ENCODE data around the gene RRAGD. TPM values are rescaled to one million over a fixed set of nuclear protein-coding genes. Genes with fewer than 3 reads are reported as not detected.
A peak's percentile ranks its signal among the peaks of the same experiment; 100 is the strongest.

The RRAGD gene
- total RNA-seq, 1 donor from 2014 or later, result 14.7 TPM

DNA sequence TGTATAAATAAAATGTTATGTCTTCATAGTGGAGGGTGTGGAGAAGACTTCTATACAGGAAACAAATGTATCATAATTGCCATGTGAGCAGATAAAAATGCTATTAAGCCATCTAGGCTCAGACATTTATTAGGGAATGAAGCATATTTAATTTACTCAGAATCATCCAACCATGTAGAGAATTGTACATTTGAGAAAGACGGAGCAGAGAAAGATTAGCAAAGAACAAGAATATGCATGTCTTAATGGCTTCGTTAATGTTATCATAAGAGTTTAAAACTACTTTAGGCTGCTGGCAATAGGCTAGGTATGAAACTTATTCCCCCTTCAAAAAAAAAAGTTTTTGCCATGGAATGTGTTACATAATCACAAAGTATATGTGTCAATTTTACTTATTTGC, 26.9 kb upstream of the RRAGD start:
- DNase-seq, result no peak

DNA sequence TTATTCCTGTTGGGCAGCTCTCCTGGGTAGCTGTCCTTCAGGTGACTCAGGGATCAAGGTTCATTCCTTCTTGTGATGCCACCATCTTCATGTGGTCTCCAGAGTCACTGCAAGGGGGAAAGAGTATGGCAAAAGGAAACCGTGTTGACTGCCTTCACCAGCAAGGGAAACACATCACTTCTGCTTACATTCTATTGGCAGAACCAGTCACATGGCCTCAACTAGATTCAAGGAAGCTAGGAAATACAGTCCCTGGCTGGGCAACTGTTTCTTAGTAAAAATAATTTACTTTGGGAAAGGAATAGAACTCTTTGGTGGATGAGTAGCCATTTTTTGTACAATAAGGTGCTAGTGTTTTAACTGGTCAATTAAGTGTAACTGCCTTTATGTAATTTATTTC, 26.2 kb upstream of the RRAGD start:
- Mint-ChIP-seq H3K27ac (ENCODE audit: unreplicated experiment) (no peak overlapping the region), H3K27me3 (ENCODE audit: unreplicated experiment) (peaks cover 1% of the 10 kb centered on the region), H3K36me3 (ENCODE audit: unreplicated experiment) (no peaks in the 10 kb centered on the region), H3K4me3 (ENCODE audit: unreplicated experiment) (no peak overlapping the region), H3K9me3 (ENCODE audit: unreplicated experiment) (no peaks in the 10 kb centered on the region), H3K4me1 (ENCODE audit: low read depth, unreplicated experiment) (no peaks in the 10 kb centered on the region)
- no peak for DNase-seq
- TF ChIP-seq, protein P1, sequence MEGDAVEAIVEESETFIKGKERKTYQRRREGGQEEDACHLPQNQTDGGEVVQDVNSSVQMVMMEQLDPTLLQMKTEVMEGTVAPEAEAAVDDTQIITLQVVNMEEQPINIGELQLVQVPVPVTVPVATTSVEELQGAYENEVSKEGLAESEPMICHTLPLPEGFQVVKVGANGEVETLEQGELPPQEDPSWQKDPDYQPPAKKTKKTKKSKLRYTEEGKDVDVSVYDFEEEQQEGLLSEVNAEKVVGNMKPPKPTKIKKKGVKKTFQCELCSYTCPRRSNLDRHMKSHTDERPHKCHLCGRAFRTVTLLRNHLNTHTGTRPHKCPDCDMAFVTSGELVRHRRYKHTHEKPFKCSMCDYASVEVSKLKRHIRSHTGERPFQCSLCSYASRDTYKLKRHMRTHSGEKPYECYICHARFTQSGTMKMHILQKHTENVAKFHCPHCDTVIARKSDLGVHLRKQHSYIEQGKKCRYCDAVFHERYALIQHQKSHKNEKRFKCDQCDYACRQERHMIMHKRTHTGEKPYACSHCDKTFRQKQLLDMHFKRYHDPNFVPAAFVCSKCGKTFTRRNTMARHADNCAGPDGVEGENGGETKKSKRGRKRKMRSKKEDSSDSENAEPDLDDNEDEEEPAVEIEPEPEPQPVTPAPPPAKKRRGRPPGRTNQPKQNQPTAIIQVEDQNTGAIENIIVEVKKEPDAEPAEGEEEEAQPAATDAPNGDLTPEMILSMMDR (IDR thresholded peaks at IDR 0.05; ENCODE audit: partially characterized antibody, unreplicated experiment), result no peak

More for the DNA sequence above, 26.9 kb upstream of the RRAGD start:
- TF ChIP-seq, protein P1 (IDR thresholded peaks at IDR 0.05; ENCODE audit: partially characterized antibody, unreplicated experiment), result no peak
- H3K36me3 Mint-ChIP-seq (ENCODE audit: unreplicated experiment), result no peaks in the 10 kb centered on the region
- H3K27ac Mint-ChIP-seq (ENCODE audit: unreplicated experiment), result no peak overlapping the region
- H3K4me3 Mint-ChIP-seq (ENCODE audit: unreplicated experiment), result no peak overlapping the region
- H3K9me3 Mint-ChIP-seq (ENCODE audit: unreplicated experiment), result no peaks in the 10 kb centered on the region
- no peaks in the 10 kb centered on the region for H3K4me1 Mint-ChIP-seq (ENCODE audit: low read depth, unreplicated experiment)
- H3K27me3 Mint-ChIP-seq (ENCODE audit: unreplicated experiment), result peaks cover 1% of the 10 kb centered on the region

- peaks cover 1% of the 10 kb centered on the region for H3K27me3 Mint-ChIP-seq (ENCODE audit: unreplicated experiment)
- H3K27ac Mint-ChIP-seq (ENCODE audit: unreplicated experiment), result no peak overlapping the region
- H3K9me3 Mint-ChIP-seq (ENCODE audit: unreplicated experiment), result no peaks in the 10 kb centered on the region
Measured at GRCh38 chr6:89436226-89436625, 24.2 kb upstream of the RRAGD start.

GRCh38 chr6:89434954-89435353, 22.9 kb upstream of the RRAGD start:
- peaks cover 1% of the 10 kb centered on the region for H3K27me3 Mint-ChIP-seq (ENCODE audit: unreplicated experiment)
- H3K4me1 Mint-ChIP-seq (ENCODE audit: low read depth, unreplicated experiment), result peaks cover 5% of the 10 kb centered on the region
- no peaks in the 10 kb centered on the region for H3K9me3 Mint-ChIP-seq (ENCODE audit: unreplicated experiment)
- no peaks in the 10 kb centered on the region for H3K36me3 Mint-ChIP-seq (ENCODE audit: unreplicated experiment)
- no peak overlapping the region for H3K4me3 Mint-ChIP-seq (ENCODE audit: unreplicated experiment)
- no peak for DNase-seq
- no peak overlapping the region for H3K27ac Mint-ChIP-seq (ENCODE audit: unreplicated experiment)
- TF ChIP-seq, protein P1 (IDR thresholded peaks at IDR 0.05; ENCODE audit: partially characterized antibody, unreplicated experiment), result no peak

More at GRCh38 chr6:89436226-89436625, 24.2 kb upstream of the RRAGD start:
- H3K4me1 Mint-ChIP-seq (ENCODE audit: low read depth, unreplicated experiment), result no peaks in the 10 kb centered on the region
- no peak overlapping the region for H3K4me3 Mint-ChIP-seq (ENCODE audit: unreplicated experiment)
- no peak for DNase-seq
- TF ChIP-seq, protein P1 (IDR thresholded peaks at IDR 0.05; ENCODE audit: partially characterized antibody, unreplicated experiment), result no peak
- no peaks in the 10 kb centered on the region for H3K36me3 Mint-ChIP-seq (ENCODE audit: unreplicated experiment)

DNA sequence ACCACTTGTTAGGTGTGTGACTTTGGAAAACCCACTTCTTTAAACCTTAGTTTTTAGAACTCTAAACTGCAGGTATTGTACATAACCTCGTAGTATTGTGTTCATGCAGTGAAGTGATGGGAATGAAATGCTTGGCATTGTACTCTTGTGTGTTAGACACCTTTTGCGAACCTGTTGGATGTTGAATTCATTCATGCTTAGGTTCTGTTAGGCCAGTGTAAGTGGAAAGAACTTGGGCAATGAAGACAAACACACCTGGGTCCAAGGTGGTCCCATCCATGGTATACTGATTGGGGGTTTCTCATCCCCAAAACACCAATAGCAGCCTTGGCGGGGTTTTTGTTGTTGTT, 22.1 kb upstream of the RRAGD start:
- Mint-ChIP-seq H3K27ac (ENCODE audit: unreplicated experiment) (no peak overlapping the region), H3K27me3 (ENCODE audit: unreplicated experiment) (peaks cover 1% of the 10 kb centered on the region), H3K4me1 (ENCODE audit: low read depth, unreplicated experiment) (peaks cover 5% of the 10 kb centered on the region), H3K36me3 (ENCODE audit: unreplicated experiment) (no peaks in the 10 kb centered on the region), H3K4me3 (ENCODE audit: unreplicated experiment) (peak overlapping the region; percentile 82), H3K9me3 (ENCODE audit: unreplicated experiment) (no peaks in the 10 kb centered on the region)
- TF ChIP-seq, protein P1 (IDR thresholded peaks at IDR 0.05; ENCODE audit: partially characterized antibody, unreplicated experiment), result no peak
- no peak for DNase-seq

All from glutamatergic neuron (in vitro differentiated cells).